Right lobe of liver (tissue), 6 donors: ENCODE measurements around the gene SIGLEC12. TPM values are rescaled to one million over a fixed set of nuclear protein-coding genes. Genes with fewer than 3 reads are reported as not detected.

Experiments
- ATAC-seq, 4 donors: fragments of 200-7000 bp; cut with Tn5 transposase; one replicate each; pipeline ENCODE4 v1.9.1; 2020; ENCODE audit warnings: mild to moderate bottlenecking in 4 of 4, moderate library complexity in 4 of 4
- DNase-seq, 3 donors: peaks; one replicate each; pipeline ENCODE4 v3.0.0-alpha.2; 2020
- H3K27ac ChIP-seq, 3 donors: fragments of 200-600 bp; one replicate each; pipeline ENCODE4 v1.8.0; 2022
- H3K27me3 ChIP-seq, 2 donors: fragments of 200-600 bp; one replicate each; pipeline ENCODE4 v1.8.0; 2022
- H3K36me3 ChIP-seq, 4 donors: fragments of 200-600 bp; sonication (generic) in 1 of 4; one replicate each; pipeline versions ENCODE4 v1.5.1 to v1.8.0; 2017 to 2022; ENCODE audit warnings: control low read depth in 1 of 4
- H3K4me1 ChIP-seq, 4 donors: fragments of 200-600 bp; sonication (generic) in 1 of 4; one replicate each; pipeline versions ENCODE4 v1.5.1 to v1.8.0; 2017 to 2022; ENCODE audit warnings: control low read depth in 1 of 4
- H3K4me3 ChIP-seq, 3 donors: fragments of 200-600 bp; one replicate each; pipeline ENCODE4 v1.8.0; 2022
- H3K9me3 ChIP-seq, 4 donors: fragments of 200-600 bp; sonication (generic) in 1 of 4; one replicate each; pipeline versions ENCODE4 v1.5.1 to v1.8.0; 2017 to 2022; ENCODE audit warnings: control low read depth in 1 of 4
- CTCF ChIP-seq, 4 donors: fragments of 200-600 bp in 3 of 4; fragments of 450-650 bp in 1 of 4; IDR thresholded peaks; one replicate each; pipeline versions ENCODE4 v1.5.1 to v1.8.0; 2016 to 2022; ENCODE audit warnings: antibody characterized with exemption in 4 of 4, mild to moderate bottlenecking in 2 of 4
- POLR2A ChIP-seq: fragments of 450-650 bp; IDR thresholded peaks from one replicate; pipeline ENCODE4 v1.6.1; 2017; ENCODE audit warnings: antibody characterized with exemption, mild to moderate bottlenecking
- WGBS: methylation state at CpG from one replicate; pipeline ENCODE4 v1.1.6; 2018; ENCODE audit warnings: low coverage, low lambda C conversion rate; ENCODE audit not compliant: insufficient coverage; ENCODE audit errors: missing lambda C conversion rate; 5-methylcytosine and 5-hydroxymethylcytosine counted together
- intact Hi-C, 2 donors: fragments of 100-400 bp; cut with DNase I; formaldehyde crosslinking; loops; one replicate each; pipeline versions ENCODE4 v1.11.2 to v1.14.1; 2022
- total RNA-seq, 6 experiments: library from RNA; depleted of rRNA in 2 of 6; stranded (reverse); fragments of >200 nt in 2 of 6; fragmentation: NEBNext Ultra II Directional in 3 of 6; extraction: Animal tissue kit (Norgen Biotek cat#: 25700) in 3 of 6; gene quantifications; one replicate each; pipeline versions ENCODE4 v1.1.0 to v1.2.4, GENCODE V29; 2016 to 2023
- donor health status: DM: no; HTN: yes; CAD: no.
- donor health status: DM: no; HTN: no; CAD: no.
- donor health status: DM: no; HTN: no; CAD: no.
- donor health status: DM: no; HTN: yes; CAD: no.
- donor health status: DM: no; HTN: yes; CAD: no.

Gene SIGLEC12
- total RNA-seq, 6 experiments from 2014 or later, result 0.12 to 0.63 (median 0.33) TPM; not detected in 1

GRCh38 chr19:51508059-51508733, 6.6 kb upstream of the SIGLEC12 start:
- DNase-seq (no peak), ATAC-seq (peak in 2 of 4 donors; percentile 8 to 25)
- 15% methylated on average over 2 of the region's 3 CpGs for WGBS
- intact Hi-C loops, result no loop called here
- no peak overlapping the region for H3K4me3 ChIP-seq
- no peak overlapping the region for H3K27ac ChIP-seq
- no peaks in the 10 kb centered on the region for H3K27me3 ChIP-seq
- TF ChIP-seq POLR2A (no peak), CTCF (IDR thresholded peaks at IDR 0.05) (no peak)
- no peaks in the 10 kb centered on the region for H3K36me3 ChIP-seq
- no peaks in the 10 kb centered on the region for H3K9me3 ChIP-seq
- no peaks in the 10 kb centered on the region for H3K4me1 ChIP-seq

- Histone ChIP-seq H3K36me3 (no peaks in the 10 kb centered on the region), H3K4me3 (no peak overlapping the region), H3K27me3 (no peaks in the 10 kb centered on the region), H3K27ac (no peak overlapping the region), H3K4me1 (no peaks in the 10 kb centered on the region), H3K9me3 (no peaks in the 10 kb centered on the region)
- intact Hi-C loops, result no loop called here
- 39% methylated on average over 6 of the region's 6 CpGs for WGBS
- TF ChIP-seq POLR2A (no peak), CTCF (IDR thresholded peaks at IDR 0.05) (no peak)
- ATAC-seq (peak in 3 of 4 donors; percentile 54 to 75 (median 71)), DNase-seq (no peak)
These were observed 6.0 kb upstream of the SIGLEC12 start for GRCh38 chr19:51507640-51508058.

GRCh38 chr19:51507192-51507591, 5.6 kb upstream of the SIGLEC12 start:
- ATAC-seq (peak; percentile 31 to 70 (median 49)), DNase-seq (no peak)
- intact Hi-C loops, result no loop called here
- Histone ChIP-seq H3K27me3 (no peaks in the 10 kb centered on the region), H3K9me3 (no peaks in the 10 kb centered on the region), H3K27ac (no peak overlapping the region), H3K36me3 (no peaks in the 10 kb centered on the region), H3K4me1 (no peaks in the 10 kb centered on the region), H3K4me3 (no peak overlapping the region)
- TF ChIP-seq POLR2A, result no peak
- TF ChIP-seq CTCF (IDR thresholded peaks at IDR 0.05), result no peak
- 13% methylated on average over 3 of the region's 3 CpGs for WGBS

- H3K4me3 ChIP-seq, result no peak overlapping the region
- no peaks in the 10 kb centered on the region for H3K36me3 ChIP-seq
- no peak for DNase-seq
- no peaks in the 10 kb centered on the region for H3K27me3 ChIP-seq
- ATAC-seq, result no peak
- no peak for TF ChIP-seq POLR2A
- TF ChIP-seq CTCF (IDR thresholded peaks at IDR 0.05), result no peak
- no peak overlapping the region for H3K27ac ChIP-seq
- no peaks in the 10 kb centered on the region for H3K9me3 ChIP-seq
- 42% methylated on average over 1 of the region's 3 CpGs for WGBS
- no peaks in the 10 kb centered on the region for H3K4me1 ChIP-seq
- intact Hi-C loops, result no loop called here
These were observed 4.3 kb upstream of the SIGLEC12 start for GRCh38 chr19:51505904-51506303.
